TTC549 (cell line): Measurements from ENCODE around the gene JMJD8.

Source experiments
- FAIRE-seq: peaks from 2 replicates; lab custom pipeline; 2012; peaks lifted over from hg19 to GRCh38; lab: Jason Lieb, UNC

JMJD8 gene

DNA sequence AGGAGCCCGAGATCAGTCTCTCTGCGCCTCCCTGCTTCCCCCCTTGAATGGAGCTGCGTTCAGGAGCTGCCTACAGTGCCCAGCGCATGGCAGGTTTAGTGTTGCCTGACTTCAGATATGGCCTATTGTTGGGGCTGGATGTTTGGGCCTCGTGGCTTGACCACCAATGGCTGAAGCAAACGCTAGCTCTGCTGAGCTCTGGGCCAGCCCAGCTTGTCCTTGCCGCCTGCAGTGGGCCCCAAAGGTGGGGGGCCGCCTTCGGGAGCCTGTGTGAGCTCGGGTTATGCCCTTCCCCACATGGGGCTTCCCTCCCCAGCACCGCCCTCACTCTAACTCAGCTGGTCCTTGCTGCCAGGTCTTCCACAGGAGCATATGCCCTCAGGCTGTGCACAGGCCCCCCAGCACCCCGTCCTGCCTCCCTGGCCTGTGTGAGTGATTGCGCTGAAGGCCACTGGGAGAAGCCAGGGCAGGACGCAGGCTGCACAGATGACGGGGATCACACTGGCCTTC is 46.0 kb downstream of the JMJD8 start:
- FAIRE-seq = no peak

DNA sequence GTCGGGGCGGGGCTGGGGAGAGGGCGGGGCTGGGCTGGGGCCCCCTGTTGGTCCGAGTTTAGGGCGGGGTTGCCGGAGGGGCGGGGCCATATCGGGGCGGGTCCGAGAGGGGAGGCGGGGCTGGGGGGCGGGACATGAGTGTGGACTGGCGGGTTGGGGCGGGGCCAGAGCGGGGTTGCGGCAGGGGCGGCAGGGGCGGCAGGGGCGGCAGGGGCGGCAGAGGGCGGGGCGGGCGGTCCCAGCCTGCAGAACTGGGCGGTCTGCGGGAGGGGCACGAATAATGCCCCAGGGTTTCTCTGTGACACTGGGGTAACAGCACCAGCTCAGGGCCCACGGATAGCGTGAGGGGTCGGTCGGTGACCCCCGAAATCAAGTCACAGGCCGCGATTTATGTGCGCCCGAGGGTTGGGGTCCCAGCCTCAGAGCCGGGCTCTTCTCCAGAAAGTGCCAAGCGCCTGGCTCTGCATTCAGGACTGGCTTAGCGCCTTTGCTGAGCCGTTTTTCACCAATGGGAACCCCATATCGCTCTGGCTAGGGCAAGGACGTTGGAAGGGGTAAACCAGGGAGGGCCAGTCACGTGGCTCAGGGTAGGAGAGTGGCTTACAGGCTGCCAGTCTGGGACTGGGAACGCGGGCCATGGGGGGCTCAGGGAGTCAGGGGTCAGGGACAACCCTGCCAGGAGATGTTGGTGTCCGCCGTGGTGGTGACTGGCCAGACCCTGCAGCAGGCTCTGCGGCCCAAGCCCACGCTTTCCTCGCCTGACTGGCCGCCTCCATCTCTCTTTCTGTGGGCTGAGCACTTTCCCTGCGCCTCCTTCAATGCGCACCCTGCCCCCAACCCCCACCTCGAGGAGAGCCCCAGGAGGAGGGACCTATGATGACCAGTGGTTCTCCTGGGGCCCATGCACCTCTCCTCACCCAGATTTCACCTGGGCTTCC is 46.8 kb downstream of the JMJD8 start:
- no peak for FAIRE-seq

DNA sequence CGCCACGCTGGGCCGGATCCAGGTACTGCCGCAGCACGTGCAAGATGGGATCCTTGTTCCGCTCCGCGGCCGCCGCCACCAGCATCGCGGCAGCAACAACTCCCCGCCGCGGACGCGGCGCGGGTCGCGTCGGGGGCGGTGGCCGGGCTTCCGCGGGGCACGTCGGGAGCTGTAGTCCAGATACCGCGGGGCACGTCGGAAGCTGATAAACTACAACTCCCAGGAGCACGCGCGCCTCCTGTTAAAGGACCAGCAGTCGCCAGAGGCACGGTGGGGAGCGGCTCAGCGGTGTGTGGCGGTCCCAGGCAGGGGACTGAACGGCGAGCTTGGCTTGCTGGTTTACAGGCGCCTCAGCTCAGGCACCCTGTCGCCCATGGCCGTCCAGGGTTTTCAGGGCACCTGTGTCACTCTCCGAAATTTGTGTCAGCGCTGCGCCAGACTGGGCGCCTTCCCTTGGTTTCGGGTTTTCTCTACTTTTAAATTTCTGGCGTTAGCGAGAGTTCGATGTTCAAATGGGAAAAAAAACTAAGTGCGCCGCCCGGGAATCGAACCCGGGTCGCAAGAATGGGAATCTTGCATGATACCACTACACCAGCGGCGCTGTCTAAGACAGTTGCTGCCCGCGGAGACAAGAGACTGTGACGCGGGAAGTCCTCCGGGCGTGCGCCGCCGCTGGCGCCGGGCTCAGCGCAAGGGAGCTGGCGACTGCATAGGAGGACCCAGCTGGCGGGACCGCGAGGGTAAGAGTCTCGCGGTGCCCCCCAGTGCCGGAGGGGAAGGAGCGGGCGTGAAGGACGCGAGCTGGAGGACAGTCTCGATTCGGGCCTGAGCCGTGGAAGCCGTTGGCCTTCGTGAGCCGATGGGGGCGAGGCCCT is 47.7 kb downstream of the JMJD8 start, which contains the start of gene METTL26:
METTL26 (minus strand) TSS at position 100 of the 875 bp plus-strand sequence; CDS start at position 85, 15 bp downstream.
- no peak for FAIRE-seq

DNA sequence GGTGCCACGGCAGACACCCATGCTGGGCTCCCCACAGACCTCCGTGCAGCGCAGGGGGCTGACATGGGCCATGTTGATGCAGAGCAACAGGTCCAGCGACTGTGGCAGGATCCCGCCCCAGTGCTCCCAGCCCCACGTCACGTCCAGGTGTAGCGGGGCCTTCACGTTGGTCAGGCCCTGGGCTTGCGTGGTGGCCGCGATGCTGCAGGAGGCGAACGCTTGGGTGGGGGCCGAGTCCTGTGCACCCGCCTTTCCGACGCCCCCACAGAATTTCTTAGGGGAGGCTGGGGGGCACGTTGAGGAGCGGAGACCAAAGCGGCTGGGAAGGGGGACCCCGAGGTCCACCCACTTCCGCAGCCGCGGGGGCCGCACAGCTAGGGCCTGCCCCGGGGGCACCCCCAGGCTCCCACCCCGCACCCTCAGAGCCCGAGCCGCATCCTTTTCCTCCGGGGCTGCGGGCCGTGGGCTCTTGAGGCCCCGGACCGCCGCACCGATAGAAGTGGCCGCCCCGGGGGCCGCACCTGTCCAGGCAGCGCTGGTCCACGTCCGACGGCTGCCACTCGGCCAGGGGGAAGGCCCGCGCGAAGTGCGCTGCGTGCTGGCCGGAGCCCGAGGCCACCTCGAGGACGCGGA is 48.4 kb downstream of the JMJD8 start:
- no peak for FAIRE-seq

DNA sequence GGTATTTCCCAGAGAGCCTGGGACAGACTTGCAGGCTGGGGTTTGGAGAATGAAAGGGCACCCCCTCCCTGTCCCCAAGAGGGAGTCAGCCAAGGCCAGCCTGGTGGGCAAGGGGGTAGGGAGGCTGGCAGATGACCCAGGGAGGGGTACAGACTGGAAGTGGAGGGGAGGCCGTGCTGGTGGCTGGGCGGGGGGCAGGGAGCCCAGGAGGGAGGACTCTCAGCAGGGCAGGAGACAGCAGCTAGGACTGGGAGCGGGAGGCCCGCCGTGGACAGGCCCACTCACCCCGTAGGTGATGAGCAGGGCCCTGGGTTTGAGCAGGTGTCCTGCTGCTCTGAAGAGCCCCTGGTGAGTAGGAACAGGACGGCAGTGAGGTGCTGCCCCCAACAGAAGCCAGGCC is 49.1 kb downstream of the JMJD8 start:
- no peak for FAIRE-seq

DNA sequence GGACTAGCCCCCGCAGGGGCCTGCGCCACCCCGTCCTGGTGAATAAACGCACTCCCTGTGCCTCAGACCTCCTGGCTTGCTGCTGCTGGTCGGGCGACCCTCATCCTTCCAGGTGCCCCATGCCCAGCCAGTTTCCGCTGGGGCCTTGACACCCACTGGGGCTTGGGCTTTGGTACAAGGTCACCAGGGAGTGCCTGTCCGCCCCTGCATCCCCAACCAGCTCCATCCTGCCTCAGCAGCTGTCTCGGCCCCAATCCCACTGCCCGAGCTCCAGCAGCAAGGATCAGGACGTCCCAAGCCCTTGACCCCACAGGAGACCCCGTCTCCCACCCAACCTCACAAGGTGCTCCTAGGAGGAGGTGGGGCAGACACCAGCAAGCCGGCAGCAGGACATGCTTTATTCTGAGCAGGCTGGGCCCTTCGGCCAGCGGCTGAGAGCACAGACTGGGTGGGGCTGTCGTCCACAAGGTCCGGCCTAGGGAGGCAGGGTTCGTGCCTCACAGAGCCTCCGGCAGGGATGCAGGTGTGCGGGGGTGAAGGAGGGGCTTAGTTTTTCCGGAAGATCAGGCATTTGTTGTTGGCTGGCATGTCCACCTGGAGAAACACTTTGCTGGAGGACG is 50.0 kb downstream of the JMJD8 start:
- FAIRE-seq = no peak

DNA sequence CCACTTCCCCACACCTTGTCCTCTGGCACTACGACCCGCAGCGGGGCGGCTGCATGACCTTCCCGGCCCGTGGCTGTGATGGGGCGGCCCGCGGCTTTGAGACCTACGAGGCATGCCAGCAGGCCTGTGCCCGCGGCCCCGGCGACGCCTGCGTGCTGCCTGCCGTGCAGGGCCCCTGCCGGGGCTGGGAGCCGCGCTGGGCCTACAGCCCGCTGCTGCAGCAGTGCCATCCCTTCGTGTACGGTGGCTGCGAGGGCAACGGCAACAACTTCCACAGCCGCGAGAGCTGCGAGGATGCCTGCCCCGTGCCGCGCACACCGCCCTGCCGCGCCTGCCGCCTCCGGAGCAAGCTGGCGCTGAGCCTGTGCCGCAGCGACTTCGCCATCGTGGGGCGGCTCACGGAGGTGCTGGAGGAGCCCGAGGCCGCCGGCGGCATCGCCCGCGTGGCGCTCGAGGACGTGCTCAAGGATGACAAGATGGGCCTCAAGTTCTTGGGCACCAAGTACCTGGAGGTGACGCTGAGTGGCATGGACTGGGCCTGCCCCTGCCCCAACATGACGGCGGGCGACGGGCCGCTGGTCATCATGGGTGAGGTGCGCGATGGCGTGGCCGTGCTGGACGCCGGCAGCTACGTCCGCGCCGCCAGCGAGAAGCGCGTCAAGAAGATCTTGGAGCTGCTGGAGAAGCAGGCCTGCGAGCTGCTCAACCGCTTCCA is 50.6 kb downstream of the JMJD8 start:
- no peak for FAIRE-seq

DNA sequence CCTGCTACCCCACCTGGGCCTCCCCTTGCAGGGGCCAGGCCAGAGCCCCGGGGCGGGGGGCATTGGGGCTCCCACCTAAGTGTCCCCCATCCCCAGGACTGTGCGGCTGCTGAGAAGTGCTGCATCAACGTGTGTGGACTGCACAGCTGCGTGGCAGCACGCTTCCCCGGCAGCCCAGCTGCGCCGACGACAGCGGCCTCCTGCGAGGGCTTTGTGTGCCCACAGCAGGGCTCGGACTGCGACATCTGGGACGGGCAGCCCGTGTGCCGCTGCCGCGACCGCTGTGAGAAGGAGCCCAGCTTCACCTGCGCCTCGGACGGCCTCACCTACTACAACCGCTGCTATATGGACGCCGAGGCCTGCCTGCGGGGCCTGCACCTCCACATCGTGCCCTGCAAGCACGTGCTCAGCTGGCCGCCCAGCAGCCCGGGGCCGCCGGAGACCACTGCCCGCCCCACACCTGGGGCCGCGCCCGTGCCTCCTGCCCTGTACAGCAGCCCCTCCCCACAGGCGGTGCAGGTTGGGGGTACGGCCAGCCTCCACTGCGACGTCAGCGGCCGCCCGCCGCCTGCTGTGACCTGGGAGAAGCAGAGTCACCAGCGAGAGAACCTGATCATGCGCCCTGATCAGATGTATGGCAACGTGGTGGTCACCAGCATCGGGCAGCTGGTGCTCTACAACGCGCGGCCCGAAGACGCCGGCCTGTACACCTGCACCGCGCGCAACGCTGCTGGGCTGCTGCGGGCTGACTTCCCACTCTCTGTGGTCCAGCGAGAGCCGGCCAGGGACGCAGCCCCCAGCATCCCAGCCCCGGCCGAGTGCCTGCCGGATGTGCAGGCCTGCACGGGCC is 51.4 kb downstream of the JMJD8 start:
- no peak for FAIRE-seq

DNA sequence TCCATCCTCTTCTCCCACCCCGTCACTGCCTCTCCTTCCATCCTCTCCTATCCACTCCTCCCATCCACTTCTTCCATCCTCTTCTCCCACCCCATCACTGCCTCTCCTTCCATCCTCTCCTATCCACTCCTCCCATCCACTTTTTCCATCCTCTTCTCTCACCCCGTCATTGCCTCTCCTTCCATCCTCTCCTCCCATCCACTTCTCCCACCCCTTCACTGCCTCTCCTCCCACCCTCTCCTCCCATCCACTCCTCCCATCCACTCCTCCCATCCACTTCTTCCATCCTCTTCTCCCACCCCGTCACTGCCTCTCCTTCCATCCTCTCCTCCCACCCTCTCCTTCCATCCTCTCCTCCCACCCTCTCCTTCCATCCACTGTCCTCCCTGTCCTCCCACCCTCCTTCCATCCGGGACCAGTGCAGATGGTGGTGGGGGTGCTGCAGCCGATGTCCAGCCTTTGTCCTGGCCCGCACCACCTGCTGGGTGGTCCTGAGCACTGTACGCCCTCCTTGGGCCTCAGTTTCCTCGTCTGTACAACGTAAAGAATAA is 52.3 kb downstream of the JMJD8 start:
- FAIRE-seq = no peak
